Lower lobe of right lung (tissue), 2 donors: ENCODE results near the gene PCSK2. TPM values are rescaled to one million over a fixed set of nuclear protein-coding genes. Genes with fewer than 3 reads are reported as not detected.
A peak's percentile ranks its signal among the peaks of the same experiment; 100 is the strongest.

Experiments
- ATAC-seq, 2 donors: fragments of 200-7000 bp; cut with Tn5 transposase; one replicate each; pipeline ENCODE4 v1.9.1; 2020 to 2022; ENCODE audit warnings: mild to moderate bottlenecking in 2 of 2, moderate library complexity in 2 of 2
- DNase-seq: peaks from one replicate; pipeline ENCODE4 v3.0.0-alpha.2; 2020
- H3K27ac ChIP-seq: fragments of 200-600 bp; one replicate; pipeline ENCODE4 v1.8.0; 2022
- H3K27me3 ChIP-seq: fragments of 200-600 bp; one replicate; pipeline ENCODE4 v1.8.0; 2022; ENCODE audit warnings: low read depth
- H3K36me3 ChIP-seq: fragments of 200-600 bp; one replicate; pipeline ENCODE4 v1.8.0; 2022; ENCODE audit warnings: mild to moderate bottlenecking
- H3K4me1 ChIP-seq: fragments of 200-600 bp; one replicate; pipeline ENCODE4 v1.8.0; 2022
- H3K4me3 ChIP-seq: fragments of 200-600 bp; one replicate; pipeline ENCODE4 v1.8.0; 2022; ENCODE audit warnings: mild to moderate bottlenecking
- H3K9me3 ChIP-seq: fragments of 200-600 bp; one replicate; pipeline ENCODE4 v1.8.0; 2022
- CTCF ChIP-seq: fragments of 200-600 bp; IDR thresholded peaks from one replicate; pipeline ENCODE4 v1.8.0; 2022; ENCODE audit warnings: antibody characterized with exemption, mild to moderate bottlenecking
- intact Hi-C: fragments of 100-400 bp; cut with DNase I; formaldehyde crosslinking; loops from one replicate; pipeline ENCODE4 v1.11.0; 2022
- long read RNA-seq: library from polyadenylated mRNA; unstranded; transcript quantifications from one replicate; pipeline ENCODE4 v2.0.0, GENCODE V29; 2021
- total RNA-seq: library from RNA; stranded (reverse); fragmentation: NEBNext Ultra II Directional; extraction: Animal tissue kit (Norgen Biotek cat#: 25700); gene quantifications from one replicate; pipeline ENCODE4 v1.2.1, GENCODE V29; 2021
- donor health status: DM: no; HTN: yes; CAD: no; lungs with severe emphysema.

Gene PCSK2
- 38.8 TPM for total RNA-seq
- long read RNA-seq, full-length matches to known transcripts: 47 of 72 reads
- long read RNA-seq, partial matches to known transcripts: 11 of 72 reads
- long read RNA-seq, other reads (novel, unspliced or antisense): 14 of 72 reads

GRCh38 chr20:17226410-17227218 lies at the start of gene PCSK2:
Gene PCSK2 (plus strand): TSS chr20:17227040. CDS start chr20:17227306, 266 bp downstream.
- ATAC-seq: peak; percentile 87 to 94
- H3K4me3 ChIP-seq: peak within 1 kb of the TSS; percentile 46
- DNase-seq: peak; percentile 70
- no peak for TF ChIP-seq CTCF
- H3K9me3 ChIP-seq: no peaks in the 10 kb centered on the region
- peaks cover 49% of the 10 kb centered on the region for H3K27me3 ChIP-seq
- peaks cover 8% of the 10 kb centered on the region for H3K4me1 ChIP-seq
- intact Hi-C loops: no loop called here
- no peak within 1 kb of the TSS for H3K27ac ChIP-seq
- H3K36me3 ChIP-seq: no peaks in the 10 kb centered on the region

- no peak for ATAC-seq
- Histone ChIP-seq H3K4me1 (no peaks in the 10 kb centered on the region), H3K4me3 (no peak overlapping the region), H3K9me3 (no peaks in the 10 kb centered on the region), H3K27me3 (no peaks in the 10 kb centered on the region), H3K27ac (no peak overlapping the region), H3K36me3 (no peaks in the 10 kb centered on the region)
- no peak for TF ChIP-seq CTCF
- intact Hi-C loops: no loop called here
- no peak for DNase-seq
These were observed 49.5 kb upstream of the PCSK2 start for GRCh38 chr20:17177341-17177740.

- intact Hi-C loops: no loop called here
- Histone ChIP-seq H3K27me3 (no peaks in the 10 kb centered on the region), H3K36me3 (no peaks in the 10 kb centered on the region), H3K4me3 (no peak overlapping the region), H3K4me1 (no peaks in the 10 kb centered on the region), H3K9me3 (no peaks in the 10 kb centered on the region), H3K27ac (no peak overlapping the region)
- ATAC-seq (peak in 1 of 2 donors; percentile 30), DNase-seq (no peak)
- no peak for TF ChIP-seq CTCF
These were observed 47.0 kb upstream of the PCSK2 start for GRCh38 chr20:17179840-17180239.

- no peak for DNase-seq
- intact Hi-C loops: no loop called here
- Histone ChIP-seq H3K27ac (no peak overlapping the region), H3K9me3 (peaks cover 5% of the 10 kb centered on the region), H3K36me3 (no peaks in the 10 kb centered on the region), H3K27me3 (no peaks in the 10 kb centered on the region), H3K4me1 (no peaks in the 10 kb centered on the region), H3K4me3 (no peak overlapping the region)
- ATAC-seq: no peak
- TF ChIP-seq CTCF: no peak
These were observed 36.7 kb upstream of the PCSK2 start for GRCh38 chr20:17189976-17190695.

GRCh38 chr20:17197041-17197440 lies 29.8 kb upstream of the PCSK2 start:
- TF ChIP-seq CTCF: no peak
- Histone ChIP-seq H3K27me3 (no peaks in the 10 kb centered on the region), H3K4me3 (no peak overlapping the region), H3K9me3 (no peaks in the 10 kb centered on the region), H3K36me3 (no peaks in the 10 kb centered on the region), H3K27ac (no peak overlapping the region), H3K4me1 (no peaks in the 10 kb centered on the region)
- no peak for ATAC-seq
- DNase-seq: no peak
- intact Hi-C loops: no loop called here
